ENCODE results near the gene GNAQ.
"Not testable (repeated sequence)": the region's sequence is repeated elsewhere in the genome, so short reads cannot be mapped to it uniquely, and the experiment has no call there.

GNAQ gene

GRCh38 chr9:77769246-77769645 lies 262.4 kb downstream of the GNAQ start:
- DNase-seq (ENCODE audit: low spot score) = no peak

- DNase-seq (ENCODE audit: low spot score) = no peak
Measured at GRCh38 chr9:77766587-77766986, 265.0 kb downstream of the GNAQ start.

- no peak for DNase-seq (ENCODE audit: low spot score)
Measured at GRCh38 chr9:77765781-77766259, 265.8 kb downstream of the GNAQ start.

- no peak for DNase-seq (ENCODE audit: low spot score)
Measured at GRCh38 chr9:77764894-77765780, 266.5 kb downstream of the GNAQ start.

- DNase-seq (ENCODE audit: low spot score) = no peak
Measured at GRCh38 chr9:77763566-77763965, 268.0 kb downstream of the GNAQ start.

GRCh38 chr9:77760919-77761318 lies 270.7 kb downstream of the GNAQ start:
- DNase-seq (ENCODE audit: low spot score) = not testable (repeated sequence)

- no peak for DNase-seq (ENCODE audit: low spot score)
Measured at GRCh38 chr9:77759391-77759790, 272.2 kb downstream of the GNAQ start.

GRCh38 chr9:77756449-77756848 lies 275.2 kb downstream of the GNAQ start:
- DNase-seq (ENCODE audit: low spot score) = no peak

GRCh38 chr9:77753180-77753579 lies 278.4 kb downstream of the GNAQ start:
- DNase-seq (ENCODE audit: low spot score) = no peak

- no peak for DNase-seq (ENCODE audit: low spot score)
Measured at GRCh38 chr9:77752554-77752953, 279.1 kb downstream of the GNAQ start.

GRCh38 chr9:77751341-77752091 lies 280.1 kb downstream of the GNAQ start:
- DNase-seq (ENCODE audit: low spot score) = peak; percentile 20

- DNase-seq (ENCODE audit: low spot score) = no peak
Measured at GRCh38 chr9:77750981-77751340, 280.6 kb downstream of the GNAQ start.

- DNase-seq (ENCODE audit: low spot score) = no peak
Measured at GRCh38 chr9:77750284-77750683, 281.3 kb downstream of the GNAQ start.

- DNase-seq (ENCODE audit: low spot score) = no peak
Measured at GRCh38 chr9:77748214-77748772, 283.3 kb downstream of the GNAQ start.

- no peak for DNase-seq (ENCODE audit: low spot score)
Measured at GRCh38 chr9:77747163-77747562, 284.4 kb downstream of the GNAQ start.

- DNase-seq (ENCODE audit: low spot score) = no peak
Measured at GRCh38 chr9:77744841-77745430, 286.7 kb downstream of the GNAQ start.

- no peak for DNase-seq (ENCODE audit: low spot score)
Measured at GRCh38 chr9:77743386-77743785, 288.2 kb downstream of the GNAQ start.

GRCh38 chr9:77738932-77739331 lies 292.7 kb downstream of the GNAQ start:
- DNase-seq (ENCODE audit: low spot score) = no peak

GRCh38 chr9:77735494-77735893 lies 296.1 kb downstream of the GNAQ start:
- no peak for DNase-seq (ENCODE audit: low spot score)

- no peak for DNase-seq (ENCODE audit: low spot score)
Measured at GRCh38 chr9:77731930-77732329, 299.7 kb downstream of the GNAQ start.

GRCh38 chr9:77731008-77731698 lies 300.5 kb downstream of the GNAQ start:
- no peak for DNase-seq (ENCODE audit: low spot score)

GRCh38 chr9:77729177-77729576 lies 302.4 kb downstream of the GNAQ start:
- no peak for DNase-seq (ENCODE audit: low spot score)
